Activated CD4-positive, alpha-beta T cell treated with anti-CD3 and anti-CD28 coated beads for 36 hours (primary cell): Measurements from ENCODE around the gene TIAM1. TPM values are rescaled to one million over a fixed set of nuclear protein-coding genes. Genes with fewer than 3 reads are reported as not detected.

Experiments
- ATAC-seq: fragments of 200-7000 bp; cut with Tn5 transposase; one replicate; pipeline ENCODE4 v1.10.0; 2021; ENCODE audit warnings: mild to moderate bottlenecking, moderate library complexity
- CTCF ChIA-PET: fragments of 350-600 bp; sonication (Branson Sonifier 250); formaldehyde crosslinking; loops from one replicate; lab custom pipeline; 2021; ENCODE audit warnings: antibody characterized with exemption; lab: Charles Lee
- POLR2A ChIA-PET: fragments of 350-600 bp; sonication (Branson Sonifier 250); formaldehyde crosslinking; loops from one replicate; lab custom pipeline; 2021; ENCODE audit warnings: antibody characterized with exemption, inconsistent platforms; lab: Charles Lee
- DNase-seq: peaks from one replicate; pipeline ENCODE4 v3.0.0-alpha.2; 2020
- H3K27ac Mint-ChIP-seq: one replicate; pipeline ENCODE4 v1.8.0; 2021; ENCODE audit warnings: mixed read lengths
- H3K27me3 Mint-ChIP-seq: one replicate; pipeline ENCODE4 v1.8.0; 2021; ENCODE audit warnings: mixed read lengths
- H3K36me3 Mint-ChIP-seq: one replicate; pipeline ENCODE4 v1.8.0; 2021; ENCODE audit warnings: low read depth, mixed read lengths
- H3K4me1 Mint-ChIP-seq: one replicate; pipeline ENCODE4 v1.8.0; 2021; ENCODE audit warnings: mixed read lengths
- H3K4me3 Mint-ChIP-seq: one replicate; pipeline ENCODE4 v1.8.0; 2021; ENCODE audit warnings: mild to moderate bottlenecking, moderate library complexity, mixed read lengths
- H3K9me3 Mint-ChIP-seq: one replicate; pipeline ENCODE4 v1.8.0; 2021; ENCODE audit warnings: low read depth, mixed read lengths
- intact Hi-C, 2 experiments: fragments of 100-400 bp; cut with DNase I in 1 of 2; cut with micrococcal nuclease in 1 of 2; formaldehyde crosslinking; loops; one replicate each; pipeline versions ENCODE4 v1.14.2 to v1.15.1; 2022 to 2024; cut with DNase I, micrococcal nuclease
- total RNA-seq, 2 experiments: library from RNA; stranded (reverse); gene quantifications; one replicate each; pipeline ENCODE4 v1.2.3, GENCODE V29; 2021

Gene TIAM1
- total RNA-seq, 2 experiments from 2014 or later: 60.7 to 72.6 TPM

DNA sequence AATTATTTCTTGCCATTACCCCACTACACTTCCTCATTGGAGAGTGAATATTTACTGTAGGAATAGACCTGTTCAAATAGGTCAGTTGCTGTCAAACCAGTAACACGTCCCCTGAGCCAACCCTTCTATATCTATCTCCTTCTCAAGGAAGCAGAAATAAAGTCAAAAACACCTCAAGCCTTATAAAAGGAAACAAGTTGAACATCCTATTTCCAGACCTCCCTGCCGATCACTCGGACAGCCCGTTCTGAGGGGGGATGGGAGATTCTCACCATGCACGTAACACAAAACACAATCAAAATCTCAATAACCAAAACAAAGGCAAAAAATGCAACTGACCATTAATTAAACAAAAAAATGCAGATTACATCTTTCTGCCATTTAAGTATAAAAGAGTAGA is 184.3 kb downstream of the TIAM1 start:
- H3K9me3 Mint-ChIP-seq: peaks cover 9% of the 10 kb centered on the region
- peaks cover 58% of the 10 kb centered on the region for H3K36me3 Mint-ChIP-seq
- DNase-seq (no peak), ATAC-seq (no peak)
- no peaks in the 10 kb centered on the region for H3K27me3 Mint-ChIP-seq
- ChIA-PET CTCF (interaction anchor here (0.6 to 2.3 kb wide), 5 partner anchors 13 to 61 kb away, joined by 3 to 11 read pairs (median 3); no protein-coding TSS in a partner anchor), POLR2A (interaction anchor here (0.5 kb wide), 1 partner anchor 259 kb away, joined by 3 read pairs; no protein-coding TSS in a partner anchor)
- peak overlapping the region; percentile 70 for H3K27ac Mint-ChIP-seq
- H3K4me3 Mint-ChIP-seq: peak overlapping the region; percentile 19
- intact Hi-C loops: loop anchor here in 1 of 2 experiments (2.0 kb wide), 1 partner anchor 27 kb away; no protein-coding TSS in a partner anchor
- peaks cover 82% of the 10 kb centered on the region for H3K4me1 Mint-ChIP-seq

DNA sequence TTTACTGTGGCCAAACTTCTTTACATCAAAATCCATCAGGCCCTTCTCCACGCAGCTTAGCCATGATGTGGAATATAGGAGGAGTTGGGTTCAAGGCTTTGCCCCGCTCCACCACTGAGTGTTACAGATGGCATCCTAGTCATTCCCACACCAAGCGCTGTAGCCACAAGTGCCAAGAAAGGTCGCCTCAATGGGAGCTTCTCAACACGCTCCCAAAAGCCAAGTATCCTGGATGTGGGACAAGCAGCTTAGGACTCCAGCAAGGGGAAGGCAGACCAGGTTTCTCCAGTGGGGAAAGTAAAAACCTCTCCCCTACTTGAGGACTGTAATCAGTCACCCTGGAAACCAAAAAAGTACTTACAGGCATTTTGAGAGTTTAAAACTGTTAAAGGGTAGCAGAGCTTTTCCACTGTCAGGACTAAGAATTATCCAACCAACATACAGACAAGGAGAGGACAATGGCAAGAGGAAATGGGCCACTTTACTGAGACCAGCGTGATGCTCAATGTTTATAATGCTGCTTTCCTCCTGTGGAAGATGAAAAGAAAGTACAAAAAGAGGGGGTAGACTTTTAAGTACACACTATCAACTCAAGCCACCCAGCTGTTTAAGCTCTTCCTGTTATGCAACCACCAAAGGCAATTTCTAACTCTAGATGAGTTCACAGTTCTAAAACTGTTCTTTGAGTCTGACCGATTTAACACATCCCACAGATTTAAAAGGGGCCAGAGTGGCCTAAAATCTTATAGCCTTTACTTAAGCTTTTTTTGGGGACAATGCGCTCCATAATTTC is 185.1 kb downstream of the TIAM1 start:
- Mint-ChIP-seq H3K4me1 (peaks cover 82% of the 10 kb centered on the region), H3K4me3 (peak overlapping the region; percentile 6), H3K27ac (peak overlapping the region; percentile 70), H3K27me3 (no peaks in the 10 kb centered on the region), H3K36me3 (peaks cover 61% of the 10 kb centered on the region), H3K9me3 (peaks cover 9% of the 10 kb centered on the region)
- POLR2A ChIA-PET: interaction anchor here (1.1 kb wide), 1 partner anchor 26 kb away, joined by 3 read pairs; no protein-coding TSS in a partner anchor
- CTCF ChIA-PET: interaction anchor here (0.6 to 2.3 kb wide), 10 partner anchors 12 to 403 kb away, joined by 3 to 11 read pairs (median 3); no protein-coding TSS in a partner anchor
- DNase-seq (no peak), ATAC-seq (peak; percentile 65)
- intact Hi-C loops: no loop called here

DNA sequence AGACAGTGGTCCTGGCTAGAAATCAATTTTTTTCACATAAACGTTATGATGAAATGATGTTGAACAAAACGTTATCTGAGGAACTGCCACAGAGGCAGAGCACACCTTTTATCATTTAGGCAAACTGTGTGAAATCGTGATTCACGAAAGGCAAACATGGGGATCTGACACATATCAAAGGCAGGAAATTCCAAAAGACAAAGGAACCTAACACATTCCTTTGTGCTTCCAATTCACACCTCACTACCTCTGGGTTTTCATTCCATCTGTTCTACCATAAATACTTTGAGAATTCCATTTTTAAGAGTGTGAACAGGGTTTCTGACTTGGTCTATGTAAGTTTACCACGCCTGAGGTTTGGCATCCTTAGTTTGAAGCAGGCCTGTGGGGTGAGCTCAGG is 186.3 kb downstream of the TIAM1 start:
- Mint-ChIP-seq H3K9me3 (peaks cover 9% of the 10 kb centered on the region), H3K4me1 (peaks cover 75% of the 10 kb centered on the region), H3K27ac (no peak overlapping the region), H3K36me3 (peaks cover 64% of the 10 kb centered on the region), H3K27me3 (no peaks in the 10 kb centered on the region), H3K4me3 (no peak overlapping the region)
- no peak for DNase-seq
- ATAC-seq: no peak
- CTCF ChIA-PET: interaction anchor here (1.1 to 2.3 kb wide), 5 partner anchors 11 to 41 kb away, joined by 3 to 11 read pairs (median 3); no protein-coding TSS in a partner anchor
- intact Hi-C loops: no loop called here
- POLR2A ChIA-PET: no interaction called here

DNA sequence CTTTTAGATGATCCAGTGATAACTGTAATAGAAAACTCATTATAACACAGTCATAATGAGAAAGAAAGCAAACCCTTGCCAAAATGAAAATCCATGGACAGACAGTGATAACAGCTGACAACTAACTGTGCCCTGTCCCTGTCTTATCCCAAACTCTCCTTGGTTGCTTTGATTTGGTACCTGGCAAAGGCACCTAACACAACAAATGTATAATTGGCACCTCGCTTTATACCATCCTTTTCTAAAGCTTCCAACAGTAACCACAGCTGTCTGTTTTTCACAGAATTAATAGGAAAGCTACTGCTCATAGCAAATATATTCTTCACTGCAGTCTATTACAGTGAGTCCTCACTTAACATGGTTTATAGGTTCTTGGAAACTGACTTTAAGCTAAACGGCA is 187.4 kb downstream of the TIAM1 start:
- intact Hi-C loops: no loop called here
- POLR2A ChIA-PET: no interaction called here
- H3K27ac Mint-ChIP-seq: no peak overlapping the region

DNA sequence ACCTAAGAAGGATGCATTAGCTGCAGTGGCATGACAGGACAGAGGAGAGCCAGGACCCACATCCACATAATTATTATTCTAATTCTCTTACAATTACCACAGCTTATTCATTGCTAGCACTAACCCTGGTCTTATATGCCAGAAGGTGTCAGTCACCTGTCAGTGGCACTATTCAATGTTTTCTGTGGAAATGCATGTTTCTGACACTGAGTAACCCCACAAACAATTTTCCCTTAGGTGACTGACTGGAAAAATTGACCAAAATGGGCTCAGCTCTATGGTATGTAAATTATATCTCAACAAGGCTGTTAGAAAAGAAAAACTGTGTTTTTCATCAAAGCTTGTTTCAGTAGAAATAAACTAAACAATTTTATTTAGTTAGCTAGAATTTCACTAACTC is 187.9 kb downstream of the TIAM1 start:
- CTCF ChIA-PET: interaction anchor here (0.6 to 1.6 kb wide), 11 partner anchors 8 to 490 kb away, joined by 3 to 6 read pairs (median 4); no protein-coding TSS in a partner anchor
- DNase-seq: no peak
- ATAC-seq: no peak
- intact Hi-C loops: no loop called here
- no peak overlapping the region for H3K4me3 Mint-ChIP-seq
- H3K27me3 Mint-ChIP-seq: no peaks in the 10 kb centered on the region
- POLR2A ChIA-PET: no interaction called here
- no peak overlapping the region for H3K27ac Mint-ChIP-seq
- H3K4me1 Mint-ChIP-seq: peaks cover 71% of the 10 kb centered on the region
- H3K9me3 Mint-ChIP-seq: peaks cover 9% of the 10 kb centered on the region
- peaks cover 73% of the 10 kb centered on the region for H3K36me3 Mint-ChIP-seq

More for the DNA sequence above, 187.4 kb downstream of the TIAM1 start:
- Mint-ChIP-seq H3K4me1 (peaks cover 71% of the 10 kb centered on the region), H3K27me3 (no peaks in the 10 kb centered on the region), H3K36me3 (peaks cover 68% of the 10 kb centered on the region), H3K9me3 (peaks cover 9% of the 10 kb centered on the region), H3K4me3 (no peak overlapping the region)
- no peak for DNase-seq
- ATAC-seq: no peak
- CTCF ChIA-PET: interaction anchor here (0.8 to 1.6 kb wide), 10 partner anchors 10 to 490 kb away, joined by 3 to 6 read pairs (median 4); no protein-coding TSS in a partner anchor

DNA sequence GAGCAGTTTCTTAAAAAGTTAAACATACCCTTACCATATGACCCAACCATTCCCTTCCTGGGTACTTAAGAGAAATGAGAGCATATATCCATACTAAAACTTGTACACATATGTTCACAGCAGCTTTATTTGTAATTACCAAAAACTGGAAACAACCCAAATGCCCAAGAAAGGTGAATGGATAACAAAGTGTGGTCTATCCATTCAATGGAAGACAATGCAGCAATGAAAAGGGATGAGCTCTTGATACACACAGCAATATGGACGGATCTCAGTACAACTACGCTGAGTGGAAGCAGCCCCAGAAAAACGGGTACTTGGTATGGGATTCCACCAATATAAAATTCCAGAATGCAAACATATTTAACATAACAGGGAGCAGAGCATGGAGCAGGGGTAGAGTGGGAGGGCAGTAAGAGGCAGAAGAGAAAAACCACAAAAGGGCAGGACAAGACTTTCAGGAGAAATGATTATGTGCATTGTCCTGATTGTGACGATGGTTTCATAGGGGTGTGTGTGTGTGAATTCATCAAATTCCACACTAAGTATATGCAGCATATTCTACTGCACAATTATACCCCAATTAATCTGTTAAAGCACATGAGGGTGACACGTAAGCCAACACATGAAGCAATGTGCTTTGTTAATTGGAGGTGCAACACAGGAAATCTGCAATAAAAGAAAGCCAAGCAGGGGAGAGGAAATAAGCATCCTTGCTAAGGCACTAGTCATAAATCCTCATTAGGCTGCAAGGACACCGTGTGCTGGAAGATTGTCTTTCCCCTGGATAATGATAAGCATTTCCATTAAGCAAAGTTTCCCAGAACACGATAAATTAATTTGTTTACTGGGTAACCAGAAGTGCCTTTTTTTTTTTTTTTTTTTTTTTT is 192.7 kb downstream of the TIAM1 start:
- DNase-seq: no peak
- no peaks in the 10 kb centered on the region for H3K27me3 Mint-ChIP-seq
- intact Hi-C loops: no loop called here
- ChIA-PET CTCF (interaction anchor here (0.9 kb wide), 1 partner anchor 30 kb away, joined by 3 read pairs; no protein-coding TSS in a partner anchor), POLR2A (no interaction called here)
- H3K36me3 Mint-ChIP-seq: peaks cover 83% of the 10 kb centered on the region
- H3K9me3 Mint-ChIP-seq: peaks cover 4% of the 10 kb centered on the region
- H3K4me1 Mint-ChIP-seq: peaks cover 55% of the 10 kb centered on the region
- no peak overlapping the region for H3K4me3 Mint-ChIP-seq
- no peak overlapping the region for H3K27ac Mint-ChIP-seq
- ATAC-seq: no peak

DNA sequence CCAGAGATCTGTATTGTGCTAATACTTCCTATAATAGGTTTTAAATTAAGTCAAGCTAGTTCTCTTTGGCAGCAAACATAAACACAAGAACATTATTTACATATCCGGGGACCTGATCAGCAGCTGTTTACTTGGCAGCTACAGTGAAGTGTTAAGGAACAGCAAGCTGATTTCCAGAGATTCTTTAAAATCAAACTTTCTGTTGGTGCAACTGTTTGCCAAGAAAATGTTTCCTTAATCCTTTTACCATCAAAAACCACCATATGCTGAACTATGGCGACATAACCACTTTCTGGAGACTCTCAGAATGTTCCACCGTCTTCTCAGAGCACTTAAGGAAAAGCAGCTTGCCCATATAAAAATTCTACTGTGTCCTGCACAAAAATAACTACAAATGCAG is 198.8 kb downstream of the TIAM1 start:
- DNase-seq (no peak), ATAC-seq (no peak)
- H3K27me3 Mint-ChIP-seq: no peaks in the 10 kb centered on the region
- H3K4me3 Mint-ChIP-seq: no peak overlapping the region
- peaks cover 30% of the 10 kb centered on the region for H3K4me1 Mint-ChIP-seq
- ChIA-PET CTCF (interaction anchor here (0.6 kb wide), 1 partner anchor 51 kb away, joined by 3 read pairs; no protein-coding TSS in a partner anchor), POLR2A (no interaction called here)
- peaks cover 61% of the 10 kb centered on the region for H3K36me3 Mint-ChIP-seq
- no peaks in the 10 kb centered on the region for H3K9me3 Mint-ChIP-seq
- intact Hi-C loops: no loop called here
- no peak overlapping the region for H3K27ac Mint-ChIP-seq

DNA sequence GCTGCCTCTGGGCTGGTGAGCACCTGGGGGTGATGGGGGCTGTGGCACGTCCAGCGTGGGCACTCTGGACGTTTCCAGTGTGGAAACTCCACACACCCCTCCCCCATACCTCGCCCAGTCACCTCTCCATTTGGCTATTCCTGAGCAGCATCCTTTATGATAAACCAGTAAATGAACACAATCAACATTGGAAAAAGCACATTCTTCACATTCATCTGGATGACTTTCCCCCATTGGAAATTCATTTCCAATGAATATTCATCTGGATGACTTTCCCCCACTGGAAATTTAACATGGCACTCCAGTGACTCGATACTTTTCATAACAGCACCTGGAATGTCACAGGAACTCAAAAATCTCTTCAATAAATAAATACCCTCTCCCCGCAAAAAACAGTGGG is 201.0 kb downstream of the TIAM1 start:
- peaks cover 23% of the 10 kb centered on the region for H3K4me1 Mint-ChIP-seq
- CTCF ChIA-PET: interaction anchor here (1.0 to 1.9 kb wide), 3 partner anchors 16 to 46 kb away, joined by 3 to 7 read pairs (median 4); no protein-coding TSS in a partner anchor
- intact Hi-C loops: no loop called here
- no peak overlapping the region for H3K27ac Mint-ChIP-seq
- H3K4me3 Mint-ChIP-seq: no peak overlapping the region
- no peaks in the 10 kb centered on the region for H3K27me3 Mint-ChIP-seq
- DNase-seq (no peak), ATAC-seq (no peak)
- H3K9me3 Mint-ChIP-seq: no peaks in the 10 kb centered on the region
- POLR2A ChIA-PET: no interaction called here
- peaks cover 61% of the 10 kb centered on the region for H3K36me3 Mint-ChIP-seq

DNA sequence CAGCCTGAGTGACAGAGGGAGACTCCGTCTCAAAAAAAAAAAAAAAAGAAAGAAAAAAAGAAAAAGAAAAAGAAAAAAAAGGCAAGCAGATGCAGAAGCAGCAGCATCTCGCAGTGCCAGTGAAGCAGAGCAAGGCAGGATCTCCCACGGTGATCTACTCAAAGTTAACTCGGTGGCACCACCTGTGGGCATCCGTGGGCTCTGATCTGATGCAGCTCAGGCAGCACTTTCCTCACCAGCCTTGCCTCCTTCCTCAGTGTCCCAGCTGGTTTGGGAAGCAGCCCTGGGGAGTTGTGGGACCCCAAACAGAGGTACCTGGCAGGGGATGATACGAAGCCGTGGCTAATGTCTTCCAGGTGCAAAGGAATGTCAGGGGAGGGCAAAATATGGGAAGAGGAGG is 201.5 kb downstream of the TIAM1 start:
- H3K36me3 Mint-ChIP-seq: peaks cover 60% of the 10 kb centered on the region

DNA sequence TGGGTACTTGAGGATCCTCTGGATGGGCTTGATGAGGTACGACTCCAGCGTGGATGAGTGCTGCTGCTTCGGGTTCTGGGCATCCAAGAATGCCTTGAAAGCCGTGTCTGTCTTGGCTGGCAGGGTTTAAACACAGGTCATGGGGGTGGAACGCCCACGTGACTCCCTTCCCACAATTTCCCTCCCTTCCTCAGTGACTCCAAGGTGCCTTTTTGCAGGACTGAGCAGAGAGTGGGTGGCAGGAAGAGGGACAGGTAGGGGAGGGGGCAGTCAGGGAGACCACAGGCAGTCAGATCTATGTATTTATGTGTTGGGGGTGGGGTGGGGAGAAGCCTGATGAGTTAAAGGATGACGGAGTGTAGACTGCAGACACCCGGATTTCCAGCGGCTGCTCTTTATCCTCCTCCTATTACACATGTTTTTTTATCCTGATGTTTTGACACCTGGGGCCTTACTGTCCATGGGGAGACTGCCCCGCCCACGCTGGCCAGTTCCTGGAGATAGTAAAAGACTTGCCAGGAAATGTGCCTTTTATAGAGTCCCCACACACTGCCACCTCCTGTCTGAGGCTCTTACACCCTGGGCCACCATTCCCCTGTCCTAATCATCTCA is 202.6 kb downstream of the TIAM1 start:
- Mint-ChIP-seq H3K36me3 (peaks cover 62% of the 10 kb centered on the region), H3K9me3 (no peaks in the 10 kb centered on the region), H3K4me3 (no peak overlapping the region), H3K4me1 (peaks cover 16% of the 10 kb centered on the region), H3K27me3 (no peaks in the 10 kb centered on the region), H3K27ac (peak overlapping the region; percentile 17)
- intact Hi-C loops: no loop called here
- DNase-seq (no peak), ATAC-seq (no peak)
- ChIA-PET CTCF (interaction anchor here (0.7 to 1.9 kb wide), 2 partner anchors 17 to 31 kb away, joined by 3 to 7 read pairs; no protein-coding TSS in a partner anchor), POLR2A (no interaction called here)

More for the DNA sequence above, 201.5 kb downstream of the TIAM1 start:
- Mint-ChIP-seq H3K27me3 (no peaks in the 10 kb centered on the region), H3K9me3 (no peaks in the 10 kb centered on the region), H3K4me3 (no peak overlapping the region), H3K4me1 (peaks cover 22% of the 10 kb centered on the region), H3K27ac (no peak overlapping the region)
- intact Hi-C loops: no loop called here
- DNase-seq: peak; percentile 55
- ChIA-PET CTCF (interaction anchor here (0.7 to 1.9 kb wide), 3 partner anchors 32 to 261 kb away, joined by 3 to 7 read pairs (median 4); no protein-coding TSS in a partner anchor), POLR2A (no interaction called here)
- ATAC-seq: peak; percentile 79
